Measurements from ENCODE around the gene ALB.
"Not testable (repeated sequence)": the region's sequence is repeated elsewhere in the genome, so short reads cannot be mapped to it uniquely, and the experiment has no call there.

Gene ALB

DNA sequence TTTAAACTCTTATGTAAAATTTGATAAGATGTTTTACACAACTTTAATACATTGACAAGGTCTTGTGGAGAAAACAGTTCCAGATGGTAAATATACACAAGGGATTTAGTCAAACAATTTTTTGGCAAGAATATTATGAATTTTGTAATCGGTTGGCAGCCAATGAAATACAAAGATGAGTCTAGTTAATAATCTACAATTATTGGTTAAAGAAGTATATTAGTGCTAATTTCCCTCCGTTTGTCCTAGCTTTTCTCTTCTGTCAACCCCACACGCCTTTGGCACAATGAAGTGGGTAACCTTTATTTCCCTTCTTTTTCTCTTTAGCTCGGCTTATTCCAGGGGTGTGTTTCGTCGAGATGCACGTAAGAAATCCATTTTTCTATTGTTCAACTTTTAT lies at the start of gene ALB:
TSS of gene ALB (plus strand) at position 246 of the 400 bp plus-strand sequence. CDS start at position 287, 41 bp downstream.
- no peak for DNase-seq

DNA sequence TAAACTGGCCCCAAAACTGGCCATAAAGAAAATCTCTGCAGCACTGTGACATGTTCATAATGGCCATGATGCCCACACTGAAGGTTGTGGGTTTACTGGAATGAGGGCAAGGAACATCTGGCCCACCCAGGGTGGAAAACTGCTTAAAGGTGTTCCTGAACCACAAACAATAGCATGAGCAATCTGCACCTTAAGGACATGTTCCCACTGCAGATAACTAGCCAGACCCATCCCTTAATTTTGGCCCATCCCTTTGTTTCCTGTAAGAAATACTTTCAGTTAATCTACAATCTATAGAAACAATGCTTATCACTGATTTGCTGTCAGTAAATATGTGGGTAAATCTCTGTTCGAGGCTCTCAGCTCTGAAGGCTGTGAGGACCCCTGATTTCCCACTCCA lies 46.9 kb upstream of the ALB start:
- not testable (repeated sequence) for DNase-seq

DNA sequence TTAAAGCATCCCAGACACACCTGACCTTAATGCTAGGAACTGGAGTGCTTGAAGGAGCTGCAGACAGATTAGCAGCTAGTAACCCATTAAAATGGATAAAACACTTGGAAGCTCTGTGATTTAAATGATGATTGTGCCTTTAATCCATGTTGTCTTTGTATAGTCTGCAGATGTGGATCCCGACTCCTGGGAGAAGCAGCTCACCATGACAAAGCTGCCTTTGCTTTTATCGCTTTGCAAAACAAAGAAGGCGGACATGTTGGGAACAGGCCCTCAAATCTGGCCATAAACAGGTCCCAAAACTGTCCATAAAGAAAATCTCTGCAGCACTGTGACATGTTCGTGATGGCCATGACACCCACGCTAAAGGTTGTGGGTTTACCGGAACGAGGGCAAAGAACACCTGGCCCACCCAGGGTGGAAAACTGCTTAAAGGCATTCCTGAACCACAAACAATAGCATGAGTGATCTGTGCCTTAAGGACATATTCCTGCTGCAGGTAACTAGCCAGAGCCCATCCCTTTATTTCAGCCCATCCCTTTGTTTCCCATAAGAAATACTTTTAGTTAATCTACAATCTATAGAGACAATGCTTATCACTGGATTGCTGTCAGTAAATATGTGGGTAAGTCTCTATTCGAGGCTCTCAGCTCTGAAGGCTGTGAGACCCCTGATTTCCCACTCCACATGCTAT lies 34.4 kb upstream of the ALB start:
- DNase-seq, result not testable (repeated sequence)

DNA sequence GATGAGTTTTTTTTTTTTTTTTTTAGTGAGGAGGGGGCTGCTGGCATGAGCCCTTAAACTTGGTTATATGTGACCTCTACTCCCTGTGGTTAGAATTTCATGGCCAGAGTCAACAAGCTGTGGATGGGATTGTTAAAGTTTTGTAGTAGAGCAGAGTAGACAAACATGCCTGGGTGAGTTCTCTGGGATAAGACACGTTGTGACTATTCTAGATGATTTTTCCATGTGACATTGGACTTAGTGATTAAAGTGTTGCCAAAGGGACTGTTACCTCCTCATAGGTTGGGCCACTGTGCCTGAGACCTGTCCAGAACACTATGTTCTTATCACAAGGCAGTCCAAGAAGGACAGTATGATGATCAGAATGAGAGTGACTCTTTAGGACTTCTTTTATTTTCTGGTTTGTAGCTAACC lies 28.8 kb upstream of the ALB start:
- no peak for DNase-seq

DNA sequence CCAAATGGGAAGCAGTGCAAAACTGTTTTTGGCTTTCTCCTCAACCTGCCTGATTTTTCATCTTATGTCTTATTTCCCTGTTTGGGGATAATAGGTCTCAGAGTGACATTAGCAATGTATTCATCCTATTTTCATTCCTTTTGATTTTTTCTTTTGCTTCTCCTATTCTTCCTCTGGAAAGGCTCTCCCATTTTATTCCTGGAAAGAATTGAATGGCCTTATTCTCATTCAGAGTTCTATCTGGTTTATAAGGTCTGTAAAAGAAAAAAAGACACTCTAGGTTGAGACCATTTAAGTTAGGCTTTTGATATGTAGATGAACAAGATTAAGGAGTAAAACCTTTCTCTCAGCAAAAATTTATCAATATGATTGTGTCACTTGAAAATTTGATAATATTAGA lies 27.8 kb upstream of the ALB start:
- DNase-seq, result no peak

DNA sequence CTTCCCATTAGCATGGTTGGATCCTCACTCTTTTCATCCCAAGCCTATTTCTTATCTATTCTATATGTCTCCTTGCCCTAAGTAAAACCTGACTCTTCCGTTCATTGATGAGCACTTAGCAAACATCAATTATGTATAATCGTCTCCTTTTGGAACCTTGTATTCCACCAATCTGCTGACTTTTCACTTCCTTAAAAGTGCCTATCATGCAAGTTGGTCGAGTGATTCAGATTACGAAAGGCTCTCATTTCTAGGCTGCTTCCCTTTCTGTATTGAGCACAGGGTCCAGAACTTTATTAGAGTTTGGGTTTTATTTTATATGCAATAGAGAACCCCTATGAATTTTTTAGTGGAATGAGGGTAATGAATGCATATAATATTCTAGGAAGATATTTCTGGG lies 27.1 kb upstream of the ALB start:
- DNase-seq, result no peak

DNA sequence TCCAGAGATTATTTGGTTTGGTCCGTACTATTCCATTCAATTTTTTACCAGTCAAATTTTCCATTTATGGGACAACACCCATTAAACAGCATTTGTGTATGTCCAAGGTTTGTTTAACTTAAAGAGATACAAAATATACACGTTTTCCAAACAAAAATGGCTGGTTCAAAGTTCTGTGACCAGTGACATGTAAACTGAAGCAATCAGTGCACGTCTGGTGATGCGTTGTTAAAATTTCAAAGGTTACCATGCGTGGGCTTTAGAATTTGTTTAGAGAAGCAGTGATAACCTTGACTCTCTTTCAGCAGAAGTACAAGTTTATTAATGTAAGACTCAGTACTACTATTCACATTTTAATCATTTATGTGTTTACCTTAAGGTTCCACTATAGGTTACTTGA lies 25.2 kb upstream of the ALB start:
- DNase-seq, result no peak

DNA sequence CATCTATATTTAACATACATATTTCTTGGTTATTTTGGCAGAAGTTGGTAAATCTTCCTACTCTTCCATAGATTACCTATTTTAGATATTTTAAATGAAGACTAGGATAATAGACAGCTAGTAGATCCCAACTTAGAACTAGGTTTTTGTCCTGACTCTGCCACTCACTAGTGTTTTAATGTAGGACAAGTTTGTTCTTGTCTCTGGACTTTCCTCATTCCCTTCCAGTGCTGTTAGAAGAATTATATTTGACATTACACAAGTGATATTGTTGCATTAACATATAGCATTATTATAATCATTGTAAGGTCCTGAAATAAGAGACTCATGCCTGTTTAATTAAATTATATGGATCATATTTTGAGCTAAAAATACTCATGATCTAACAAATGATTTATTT lies 24.1 kb upstream of the ALB start:
- no peak for DNase-seq

DNA sequence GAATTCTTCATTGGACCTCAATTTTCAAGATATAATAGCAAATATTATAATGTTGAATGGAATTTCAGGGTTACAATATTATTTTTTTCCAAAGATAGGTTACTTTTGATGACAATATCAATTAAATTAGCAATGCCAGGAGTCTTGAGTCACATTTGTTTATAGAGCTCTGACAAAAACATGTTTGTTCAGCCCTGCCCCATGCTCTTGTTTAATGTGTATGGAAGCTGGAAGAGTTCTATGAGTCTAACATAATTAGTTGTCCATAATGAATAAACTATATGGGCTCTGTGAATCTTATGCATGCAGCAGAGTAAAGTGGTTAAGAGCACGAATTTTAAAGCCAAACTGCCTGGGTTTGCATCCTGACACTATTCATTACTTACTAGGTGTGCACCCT lies 22.9 kb upstream of the ALB start:
- no peak for DNase-seq

DNA sequence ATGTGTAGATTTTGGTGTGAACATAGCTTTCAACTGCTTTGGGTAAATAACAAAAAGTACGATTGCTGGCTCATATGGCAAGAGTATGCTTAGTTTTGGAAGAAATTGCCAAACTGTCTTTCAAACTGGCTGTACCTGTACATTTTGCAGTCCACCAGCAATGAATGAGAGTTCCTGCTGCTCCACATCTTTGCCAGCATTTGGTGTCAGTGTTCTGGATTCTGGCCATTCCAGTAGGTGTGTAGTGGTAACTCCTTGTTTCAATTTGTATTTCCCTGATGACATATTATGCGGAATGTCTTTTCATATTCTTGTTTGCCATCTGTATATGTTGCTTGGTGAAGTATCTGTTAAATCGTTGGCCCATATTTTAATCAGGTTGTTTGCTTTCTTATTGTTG lies 20.6 kb upstream of the ALB start:
- DNase-seq, result no peak

DNA sequence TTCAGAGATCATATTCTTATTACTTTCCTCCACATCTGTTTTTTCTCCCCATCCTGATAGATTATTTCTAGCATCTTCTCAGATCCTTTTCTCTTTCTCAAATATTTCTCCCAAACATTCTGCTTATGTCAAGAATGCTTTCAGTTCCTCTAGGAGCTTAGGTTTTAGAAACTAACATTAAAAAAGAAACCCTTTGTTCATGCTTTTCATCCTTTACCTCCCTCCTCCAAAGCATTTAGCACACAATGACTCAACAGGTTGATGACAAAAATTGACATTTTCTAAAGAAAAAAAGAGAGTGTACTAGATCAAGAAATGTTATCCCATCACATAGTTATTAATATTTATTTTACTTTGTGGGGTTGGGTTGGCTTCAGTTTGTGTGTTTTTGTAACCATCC lies 16.5 kb upstream of the ALB start:
- DNase-seq, result no peak

DNA sequence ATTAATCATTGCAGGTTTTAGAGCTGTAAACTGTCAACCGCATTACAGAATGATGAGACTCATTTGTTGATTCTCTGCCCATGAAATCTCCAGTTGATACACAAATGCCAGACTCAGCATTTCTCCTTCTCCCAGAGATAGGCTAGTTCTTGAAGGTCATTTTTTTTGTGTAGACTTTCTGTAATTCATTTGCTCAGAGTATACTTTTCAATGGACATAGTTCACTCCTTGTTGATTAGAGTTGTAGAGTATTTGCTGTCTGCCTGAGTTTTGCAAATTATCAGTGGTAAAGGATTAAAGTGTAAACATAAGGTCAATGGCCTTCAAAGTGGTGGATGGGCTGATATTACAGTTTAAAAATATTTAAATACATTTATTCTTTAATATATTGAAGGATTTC lies 15.2 kb upstream of the ALB start:
- DNase-seq, result no peak

DNA sequence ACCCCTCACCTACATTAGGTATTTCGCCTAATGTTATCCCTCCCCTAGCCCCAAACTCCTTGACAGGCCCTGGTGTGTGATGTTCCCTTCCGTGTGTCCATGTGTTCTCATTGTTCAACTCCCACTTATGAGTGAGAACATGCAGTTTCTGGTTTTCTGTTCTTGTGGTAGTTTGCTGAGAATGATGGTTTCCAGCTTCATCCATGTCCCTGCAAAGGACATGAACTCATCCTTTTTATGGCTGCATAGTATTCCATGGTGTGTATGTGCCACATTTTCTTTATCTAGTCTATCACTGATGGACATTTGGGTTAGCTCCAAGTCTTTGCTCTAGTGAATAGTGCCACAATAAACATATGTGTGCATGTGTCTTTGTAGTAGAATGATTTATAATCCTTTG lies 14.4 kb upstream of the ALB start:
- DNase-seq, result not testable (repeated sequence)

DNA sequence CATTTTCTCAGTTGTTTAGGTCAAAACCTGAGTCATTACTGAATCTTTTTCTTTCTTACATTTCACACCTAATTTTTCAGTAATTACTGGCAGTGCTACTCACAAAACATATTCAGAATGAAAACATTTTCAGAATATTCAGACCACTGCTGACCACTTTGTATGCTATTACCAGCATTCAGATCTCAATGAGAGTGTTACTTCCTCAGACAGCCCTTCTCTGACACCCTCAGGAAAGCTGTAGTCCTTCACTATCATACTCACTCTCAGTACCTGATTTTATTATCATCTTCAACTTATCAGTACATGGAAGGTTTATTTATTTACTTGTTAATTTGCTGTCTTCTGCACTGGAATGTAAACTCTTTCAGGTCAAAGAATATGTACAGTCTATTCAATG lies 12.3 kb upstream of the ALB start:
- DNase-seq, result no peak

DNA sequence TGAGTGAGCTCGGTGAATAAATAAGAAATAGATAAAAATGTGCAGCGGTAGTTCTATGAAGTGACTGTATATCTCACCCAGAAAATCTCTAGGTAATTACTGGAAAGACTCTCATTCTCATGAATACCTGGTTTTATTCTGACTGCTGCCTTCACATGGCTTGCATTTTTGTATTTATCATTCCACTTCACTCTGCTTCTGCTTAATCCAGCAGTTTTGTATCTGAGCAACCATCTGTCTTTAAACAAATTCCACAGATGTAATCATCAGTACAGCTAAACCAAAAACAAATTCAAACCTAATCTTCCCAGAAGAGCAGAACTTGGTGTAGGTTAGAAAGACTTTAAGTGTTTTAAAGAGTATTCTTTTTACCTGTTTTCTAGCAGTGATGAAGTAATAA lies 11.2 kb upstream of the ALB start:
- no peak for DNase-seq

DNA sequence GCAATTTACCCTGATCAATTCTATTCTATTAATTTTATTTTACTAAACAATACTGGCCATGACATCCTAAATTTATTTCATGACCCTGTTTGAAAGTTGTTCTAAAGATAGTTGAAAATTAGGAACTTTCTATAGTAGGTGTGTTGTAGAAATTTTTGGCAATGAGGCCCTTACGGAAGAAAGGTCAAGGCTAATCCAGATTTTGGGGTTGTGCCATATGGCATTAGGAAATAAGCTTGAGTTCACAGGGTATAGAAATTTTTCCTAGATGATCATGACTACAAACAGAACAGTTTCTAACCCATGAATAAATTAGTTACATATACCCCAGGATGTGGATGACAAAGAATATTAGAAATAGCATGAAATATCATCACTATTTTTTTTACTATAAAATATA lies 7.8 kb upstream of the ALB start:
- DNase-seq, result no peak

DNA sequence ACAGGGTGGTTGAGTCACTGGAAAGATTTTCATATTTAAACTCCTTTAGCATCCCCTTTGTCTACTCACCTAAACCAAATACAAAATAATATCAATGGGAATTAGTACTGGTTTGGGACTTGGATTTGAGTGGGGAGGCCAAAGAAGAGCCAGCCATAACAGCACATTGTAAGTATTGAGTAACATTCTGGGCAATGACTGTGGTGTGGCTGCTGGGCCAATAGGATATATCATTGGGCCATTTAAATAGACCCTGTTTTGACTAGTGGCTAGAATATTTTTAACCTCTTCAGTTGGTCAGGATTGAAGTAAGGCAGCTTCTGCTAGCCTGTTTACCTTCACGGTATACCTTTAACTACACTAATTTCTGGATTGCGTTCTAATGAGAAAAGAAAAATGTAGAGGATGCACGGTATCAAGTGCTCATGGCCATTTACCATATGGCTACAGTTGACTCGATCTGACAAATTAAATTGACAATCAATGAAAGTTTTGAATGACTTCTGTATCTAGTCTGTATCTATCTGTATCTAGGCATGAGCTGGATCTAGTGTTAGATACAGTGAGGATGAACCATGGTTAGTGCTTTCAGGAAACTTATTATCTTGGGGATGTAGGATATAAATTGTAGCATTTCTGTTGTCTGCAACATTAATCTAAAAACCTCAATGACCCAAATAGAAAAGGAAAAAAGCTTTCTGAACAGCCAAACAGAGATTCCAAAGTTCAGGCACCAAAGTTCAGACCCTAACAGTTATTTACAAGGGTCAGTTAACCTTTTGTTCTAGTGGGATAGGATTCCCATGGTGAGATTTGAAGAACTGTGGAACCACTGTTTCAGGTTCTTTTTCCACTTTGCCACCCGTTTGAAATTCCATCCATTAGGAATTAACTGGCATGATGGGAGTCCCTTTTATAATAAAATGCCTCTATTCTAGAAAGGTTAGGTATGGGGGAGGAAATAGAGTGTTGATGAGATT lies 6.8 kb upstream of the ALB start:
- no peak for DNase-seq

DNA sequence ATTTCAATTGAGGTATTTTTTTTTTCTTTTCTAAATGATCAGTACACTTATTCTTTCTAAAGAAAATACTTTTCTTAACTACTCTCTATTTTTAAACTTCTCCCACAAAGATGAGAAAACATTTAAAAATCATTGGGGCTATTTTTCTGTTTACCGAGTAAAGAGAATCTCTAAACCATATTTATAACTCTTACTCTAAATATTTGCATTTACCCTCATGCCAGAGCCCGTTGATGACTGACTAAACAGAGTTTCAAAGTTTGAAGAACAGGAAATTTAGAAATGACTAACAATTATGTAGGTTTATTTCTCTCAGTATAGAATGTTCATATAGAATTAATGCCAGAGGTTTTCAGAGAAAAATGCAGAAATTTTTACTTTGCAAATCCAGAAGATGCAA lies 2.7 kb upstream of the ALB start:
- no peak for DNase-seq

DNA sequence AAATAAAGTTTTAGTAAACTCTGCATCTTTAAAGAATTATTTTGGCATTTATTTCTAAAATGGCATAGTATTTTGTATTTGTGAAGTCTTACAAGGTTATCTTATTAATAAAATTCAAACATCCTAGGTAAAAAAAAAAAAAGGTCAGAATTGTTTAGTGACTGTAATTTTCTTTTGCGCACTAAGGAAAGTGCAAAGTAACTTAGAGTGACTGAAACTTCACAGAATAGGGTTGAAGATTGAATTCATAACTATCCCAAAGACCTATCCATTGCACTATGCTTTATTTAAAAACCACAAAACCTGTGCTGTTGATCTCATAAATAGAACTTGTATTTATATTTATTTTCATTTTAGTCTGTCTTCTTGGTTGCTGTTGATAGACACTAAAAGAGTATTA lies 370 bp downstream of the ALB start:
- DNase-seq, result no peak

DNA sequence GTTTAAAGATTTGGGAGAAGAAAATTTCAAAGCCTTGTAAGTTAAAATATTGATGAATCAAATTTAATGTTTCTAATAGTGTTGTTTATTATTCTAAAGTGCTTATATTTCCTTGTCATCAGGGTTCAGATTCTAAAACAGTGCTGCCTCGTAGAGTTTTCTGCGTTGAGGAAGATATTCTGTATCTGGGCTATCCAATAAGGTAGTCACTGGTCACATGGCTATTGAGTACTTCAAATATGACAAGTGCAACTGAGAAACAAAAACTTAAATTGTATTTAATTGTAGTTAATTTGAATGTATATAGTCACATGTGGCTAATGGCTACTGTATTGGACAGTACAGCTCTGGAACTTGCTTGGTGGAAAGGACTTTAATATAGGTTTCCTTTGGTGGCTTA lies 1.1 kb downstream of the ALB start:
- DNase-seq, result no peak

DNA sequence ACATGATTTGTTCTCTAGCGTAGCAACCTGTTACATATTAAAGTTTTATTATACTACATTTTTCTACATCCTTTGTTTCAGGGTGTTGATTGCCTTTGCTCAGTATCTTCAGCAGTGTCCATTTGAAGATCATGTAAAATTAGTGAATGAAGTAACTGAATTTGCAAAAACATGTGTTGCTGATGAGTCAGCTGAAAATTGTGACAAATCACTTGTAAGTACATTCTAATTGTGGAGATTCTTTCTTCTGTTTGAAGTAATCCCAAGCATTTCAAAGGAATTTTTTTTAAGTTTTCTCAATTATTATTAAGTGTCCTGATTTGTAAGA lies 2.4 kb downstream of the ALB start:
- DNase-seq, result no peak

DNA sequence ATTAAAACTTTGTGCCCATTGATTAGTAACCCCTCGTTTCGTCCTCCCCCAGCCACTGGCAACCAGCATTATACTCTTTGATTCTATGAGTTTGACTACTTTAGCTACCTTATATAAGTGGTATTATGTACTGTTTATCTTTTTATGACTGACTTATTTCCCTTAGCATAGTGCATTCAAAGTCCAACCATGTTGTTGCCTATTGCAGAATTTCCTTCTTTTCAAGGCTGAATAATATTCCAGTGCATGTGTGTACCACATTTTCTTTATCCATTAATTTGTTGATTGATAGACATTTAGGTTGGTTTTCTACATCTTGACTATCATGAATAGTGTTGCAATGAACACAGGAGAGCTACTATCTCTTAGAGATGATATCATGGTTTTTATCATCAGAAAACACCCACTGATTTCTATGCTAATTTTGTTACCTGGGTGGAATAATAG lies 3.2 kb downstream of the ALB start:
- no peak for DNase-seq

DNA sequence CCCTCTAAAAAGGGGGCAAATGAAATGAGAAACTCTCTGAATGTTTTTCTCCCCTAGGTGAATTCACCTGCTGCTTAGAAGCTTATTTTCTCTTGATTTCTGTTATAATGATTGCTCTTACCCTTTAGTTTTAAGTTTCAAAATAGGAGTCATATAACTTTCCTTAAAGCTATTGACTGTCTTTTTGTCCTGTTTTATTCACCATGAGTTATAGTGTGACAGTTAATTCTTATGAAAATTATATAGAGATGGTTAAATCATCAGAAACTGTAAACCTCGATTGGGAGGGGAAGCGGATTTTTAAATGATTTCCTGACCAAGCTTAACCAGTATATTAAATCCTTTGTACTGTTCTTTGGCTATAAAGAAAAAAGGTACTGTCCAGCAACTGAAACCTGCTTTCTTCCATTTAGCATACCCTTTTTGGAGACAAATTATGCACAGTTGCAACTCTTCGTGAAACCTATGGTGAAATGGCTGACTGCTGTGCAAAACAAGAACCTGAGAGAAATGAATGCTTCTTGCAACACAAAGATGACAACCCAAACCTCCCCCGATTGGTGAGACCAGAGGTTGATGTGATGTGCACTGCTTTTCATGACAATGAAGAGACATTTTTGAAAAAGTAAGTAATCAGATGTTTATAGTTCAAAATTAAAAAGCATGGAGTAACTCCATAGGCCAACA lies 4.2 kb downstream of the ALB start:
- DNase-seq, result no peak

Data from stimulated activated CD4-positive, alpha-beta T cell treated with anti-CD3 and anti-CD28 coated beads, Interleukin-2, amount 100 ng/mL, for 24 hours (primary cell).